22Rv1 (cell line): ENCODE measurements around the gene CST9L.

Experiments
- ZFX ChIP-seq: fragments of 450-650 bp; IDR thresholded peaks from 2 replicates; pipeline ENCODE4 v1.6.1; 2017; ENCODE audit warnings: antibody characterized with exemption, borderline replicate concordance
- TF ChIP-seq, protein P1 (sequence below): fragments of 450-650 bp; IDR thresholded peaks from 2 replicates; pipeline ENCODE4 v1.5.1; 2017; ENCODE audit warnings: mild to moderate bottlenecking

DNA sequence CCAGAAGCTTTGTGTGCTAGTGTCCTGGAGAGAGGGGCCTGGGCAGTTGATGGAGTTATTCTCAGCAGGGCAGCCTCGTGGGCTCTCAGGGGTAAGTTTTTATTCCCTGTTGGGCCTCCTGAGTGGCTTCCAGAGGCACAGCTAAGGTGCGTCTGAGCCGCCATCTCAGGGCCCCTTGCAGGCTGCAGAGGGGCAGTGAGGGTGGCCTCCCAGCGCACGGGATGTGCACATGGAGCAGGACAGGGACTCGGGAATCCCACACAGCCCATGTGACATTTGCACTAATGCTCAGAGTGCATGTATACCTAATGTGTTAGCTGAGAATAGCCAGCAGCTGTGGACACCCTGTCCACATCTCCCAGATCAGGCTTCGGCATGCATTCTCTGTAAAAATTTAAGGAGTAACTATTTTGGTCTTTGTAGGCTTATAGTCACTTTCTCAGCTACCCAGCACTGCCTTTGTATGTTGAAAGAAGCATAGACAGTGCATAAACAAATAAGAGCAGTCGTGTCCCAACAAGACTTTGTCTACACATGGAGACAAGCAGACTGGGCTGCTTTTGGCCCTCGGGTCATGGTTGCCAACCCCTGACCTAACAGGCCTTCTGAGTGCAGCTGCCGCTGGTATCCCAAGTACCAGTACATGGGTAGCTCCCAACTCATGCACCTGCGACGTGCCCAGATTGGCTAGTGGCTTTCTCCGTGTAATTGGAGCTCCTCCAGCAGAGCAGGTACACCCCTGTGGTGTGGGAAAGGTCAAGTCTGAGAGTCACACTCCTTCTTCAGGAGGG, 18.6 kb upstream of the CST9L start:
- TF ChIP-seq, protein P1, sequence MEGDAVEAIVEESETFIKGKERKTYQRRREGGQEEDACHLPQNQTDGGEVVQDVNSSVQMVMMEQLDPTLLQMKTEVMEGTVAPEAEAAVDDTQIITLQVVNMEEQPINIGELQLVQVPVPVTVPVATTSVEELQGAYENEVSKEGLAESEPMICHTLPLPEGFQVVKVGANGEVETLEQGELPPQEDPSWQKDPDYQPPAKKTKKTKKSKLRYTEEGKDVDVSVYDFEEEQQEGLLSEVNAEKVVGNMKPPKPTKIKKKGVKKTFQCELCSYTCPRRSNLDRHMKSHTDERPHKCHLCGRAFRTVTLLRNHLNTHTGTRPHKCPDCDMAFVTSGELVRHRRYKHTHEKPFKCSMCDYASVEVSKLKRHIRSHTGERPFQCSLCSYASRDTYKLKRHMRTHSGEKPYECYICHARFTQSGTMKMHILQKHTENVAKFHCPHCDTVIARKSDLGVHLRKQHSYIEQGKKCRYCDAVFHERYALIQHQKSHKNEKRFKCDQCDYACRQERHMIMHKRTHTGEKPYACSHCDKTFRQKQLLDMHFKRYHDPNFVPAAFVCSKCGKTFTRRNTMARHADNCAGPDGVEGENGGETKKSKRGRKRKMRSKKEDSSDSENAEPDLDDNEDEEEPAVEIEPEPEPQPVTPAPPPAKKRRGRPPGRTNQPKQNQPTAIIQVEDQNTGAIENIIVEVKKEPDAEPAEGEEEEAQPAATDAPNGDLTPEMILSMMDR, result no peak
- no peak for TF ChIP-seq ZFX
